ENCODE measurements around the gene COL3A1.
A peak's percentile ranks its signal among the peaks of the same experiment; 100 is the strongest.

The COL3A1 gene

DNA sequence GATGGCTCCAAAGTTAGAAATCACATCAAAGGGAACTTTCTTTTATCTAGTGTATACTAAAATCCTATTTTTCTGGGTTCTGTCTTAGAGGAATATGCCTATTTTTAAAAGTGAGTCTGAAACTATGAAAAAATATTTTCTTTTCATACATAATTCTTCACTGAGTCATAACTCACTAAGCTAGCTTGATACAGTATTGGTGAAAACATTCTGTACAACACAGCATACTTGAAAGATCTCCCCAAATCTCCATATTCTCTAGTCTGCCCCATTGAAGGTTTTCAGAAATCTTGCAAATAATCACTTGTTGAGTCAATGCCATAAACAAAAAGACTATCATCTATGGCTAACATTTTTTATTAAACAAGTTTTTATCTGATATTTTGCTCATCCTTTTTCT lies 44.5 kb downstream of the COL3A1 start:
- no peak for FAIRE-seq

DNA sequence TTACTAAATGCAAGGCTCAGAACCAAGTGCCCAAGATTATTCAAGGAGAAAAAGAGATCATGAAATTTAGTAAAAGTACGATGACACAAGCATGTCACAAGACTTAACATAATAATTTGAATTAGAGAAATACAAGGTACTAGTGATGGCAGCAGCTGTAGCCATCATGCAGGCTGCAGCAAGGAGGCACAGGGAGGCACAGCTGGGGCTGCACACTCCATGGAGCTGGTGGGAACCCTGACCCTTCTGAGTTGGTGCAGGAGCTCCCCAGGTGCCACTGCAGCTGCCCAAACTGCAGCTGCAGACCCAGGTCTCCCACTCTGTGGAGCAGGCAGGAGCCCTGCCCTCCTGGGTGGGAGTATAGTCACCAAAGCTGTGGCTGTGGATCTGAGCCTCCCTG lies 46.0 kb downstream of the COL3A1 start:
- no peak for FAIRE-seq

DNA sequence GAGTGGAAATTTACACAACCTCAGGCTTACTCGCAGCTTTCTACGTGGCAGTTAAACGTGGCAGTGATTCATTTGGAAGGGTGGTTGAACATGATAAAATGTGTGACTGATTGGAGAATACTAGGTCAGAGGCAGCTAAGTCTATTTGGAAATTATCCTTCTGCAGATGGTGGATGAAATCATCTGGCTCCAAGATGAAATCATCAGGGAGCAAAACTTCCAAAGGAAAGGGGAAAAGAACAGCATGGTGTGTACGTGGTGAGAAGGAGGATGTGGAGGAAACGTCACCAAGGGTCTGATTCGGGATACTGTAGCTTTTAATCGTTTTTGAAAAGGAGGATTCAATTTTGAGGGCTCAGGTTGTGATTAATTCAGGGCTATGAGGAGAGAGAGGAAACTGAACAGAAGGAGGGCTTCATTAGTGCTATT lies 47.9 kb downstream of the COL3A1 start:
- no peak for FAIRE-seq

GRCh38 chr2:189022492-189022891 lies 48.3 kb downstream of the COL3A1 start:
- FAIRE-seq = no peak

GRCh38 chr2:189024901-189025618 lies 50.9 kb downstream of the COL3A1 start:
- peak; percentile 21 for FAIRE-seq

DNA sequence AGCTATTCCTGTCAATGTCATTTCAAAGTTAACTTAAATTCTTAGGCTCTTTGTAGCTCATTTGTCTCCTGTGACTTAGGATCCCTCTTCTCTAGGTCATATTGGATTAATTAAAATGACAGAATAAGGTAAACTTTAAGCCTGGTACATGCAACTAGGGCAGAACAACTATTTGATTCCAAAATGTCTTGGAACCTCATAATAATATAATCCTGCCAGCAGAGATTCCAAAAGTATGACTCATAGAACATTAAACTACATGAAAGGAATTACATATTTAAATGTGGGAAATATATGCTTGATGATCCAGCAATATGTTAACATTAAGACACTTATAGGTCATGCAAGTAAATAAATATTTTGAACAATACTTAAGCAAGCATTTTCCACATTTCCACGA lies 63.3 kb downstream of the COL3A1 start:
- FAIRE-seq = no peak

GRCh38 chr2:189045836-189046235 lies 71.7 kb downstream of the COL3A1 start:
- peak; percentile 31 for FAIRE-seq

GRCh38 chr2:189046320-189046719 lies 72.1 kb downstream of the COL3A1 start:
- FAIRE-seq = no peak

- no peak for FAIRE-seq
Observed at GRCh38 chr2:189047171-189047888, 73.2 kb downstream of the COL3A1 start.

GRCh38 chr2:189048189-189048588 lies 74.0 kb downstream of the COL3A1 start:
- no peak for FAIRE-seq

DNA sequence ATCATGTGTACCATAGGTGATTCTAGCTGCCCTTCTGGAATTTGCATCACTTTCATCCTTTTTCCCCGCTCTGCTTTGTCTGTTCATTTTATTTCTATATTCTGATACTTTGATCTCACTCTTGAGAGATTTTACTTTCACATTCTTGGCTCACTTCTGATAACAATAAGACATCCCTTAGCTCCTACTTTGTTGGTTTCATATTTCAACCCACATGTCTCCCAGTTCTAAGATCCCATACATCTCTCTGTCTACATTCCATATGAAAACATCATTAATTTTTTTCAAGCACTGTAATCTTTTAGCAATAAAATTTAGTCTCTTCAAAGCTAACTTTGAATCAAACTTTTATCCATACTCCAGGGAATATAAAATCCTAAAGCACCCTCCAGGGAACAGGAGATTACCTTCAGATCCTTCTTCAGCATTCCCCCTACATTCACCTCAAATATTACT lies 75.6 kb downstream of the COL3A1 start:
- no peak for FAIRE-seq

DNA sequence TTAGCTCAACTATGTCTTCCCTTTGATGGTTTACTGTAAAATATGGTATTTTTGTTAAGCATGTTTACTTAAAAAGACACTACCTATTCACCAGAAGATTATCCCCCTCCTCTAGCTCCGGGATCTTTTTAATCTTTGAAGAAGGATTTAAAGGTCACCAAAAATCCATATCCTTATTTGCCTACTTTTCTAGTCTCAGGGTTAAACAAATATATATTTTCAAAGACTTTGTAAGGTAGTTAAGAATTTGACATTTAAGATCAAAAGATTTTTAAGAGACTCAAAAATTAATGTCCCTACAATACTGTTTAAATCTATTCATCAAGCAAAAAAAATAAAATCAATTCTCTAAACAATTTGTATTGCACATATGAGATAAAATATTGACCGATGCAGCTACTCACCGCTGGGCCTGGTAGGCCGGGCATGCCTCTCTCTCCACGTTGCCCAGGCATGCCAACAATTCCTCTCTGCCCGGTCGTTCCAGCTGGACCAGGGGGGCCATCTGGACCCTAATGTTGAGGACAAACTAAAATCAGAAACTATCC lies 76.1 kb downstream of the COL3A1 start:
- no peak for FAIRE-seq

GRCh38 chr2:189056200-189057106 lies 82.3 kb downstream of the COL3A1 start:
- no peak for FAIRE-seq

GRCh38 chr2:189057316-189057715 lies 83.1 kb downstream of the COL3A1 start:
- FAIRE-seq = no peak

DNA sequence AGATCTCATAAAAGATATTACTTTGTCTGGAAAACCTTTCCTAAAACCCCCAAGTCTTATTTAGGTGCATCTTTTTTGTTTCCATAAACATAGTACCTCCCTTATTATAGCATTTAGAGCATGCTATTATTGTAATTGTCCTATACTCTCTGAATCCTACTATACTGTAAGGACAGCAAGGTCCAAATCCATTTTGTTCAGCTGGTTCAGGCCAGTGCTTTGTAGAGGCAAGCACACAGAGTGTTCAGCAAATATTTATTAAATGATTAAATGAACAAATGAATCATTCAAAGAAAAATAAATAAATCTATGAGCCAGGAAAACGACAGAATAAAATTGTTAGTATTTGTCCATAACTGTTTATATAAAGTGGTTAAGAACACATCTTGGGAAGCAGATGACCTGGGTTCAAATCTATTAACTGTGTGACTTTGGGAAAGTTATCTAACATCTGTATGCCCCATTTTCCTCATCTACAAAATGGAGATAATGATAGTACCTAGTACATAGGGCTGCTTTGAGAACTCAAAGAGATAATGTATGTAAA lies 86.0 kb downstream of the COL3A1 start:
- FAIRE-seq = no peak

Measured in G401.6 (cell line).